ENCODE results near the gene XPR1.
A peak's percentile ranks its signal among the peaks of the same experiment; 100 is the strongest.
"Not testable (repeated sequence)": the region's sequence is repeated elsewhere in the genome, so short reads cannot be mapped to it uniquely, and the experiment has no call there.

The XPR1 gene

DNA sequence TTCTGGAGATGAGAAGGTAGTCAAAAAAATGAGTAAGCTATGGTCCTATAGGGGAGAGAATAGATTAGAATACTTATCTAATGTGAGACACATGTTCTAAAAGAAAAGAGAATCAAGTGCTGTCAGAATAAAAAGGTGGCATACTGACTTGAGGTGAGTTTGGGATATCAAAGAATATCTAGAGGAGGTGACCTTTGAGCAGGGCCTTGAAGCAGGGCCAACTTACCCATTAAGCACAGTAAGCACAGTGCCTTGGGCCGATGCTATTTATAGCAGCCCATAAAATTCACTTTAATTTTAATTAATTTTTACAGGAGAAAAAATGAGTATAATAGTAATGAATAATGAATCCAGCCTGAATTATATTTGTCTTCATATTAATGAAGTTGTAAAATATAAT lies 92.2 kb downstream of the XPR1 start:
- no peak for DNase-seq

DNA sequence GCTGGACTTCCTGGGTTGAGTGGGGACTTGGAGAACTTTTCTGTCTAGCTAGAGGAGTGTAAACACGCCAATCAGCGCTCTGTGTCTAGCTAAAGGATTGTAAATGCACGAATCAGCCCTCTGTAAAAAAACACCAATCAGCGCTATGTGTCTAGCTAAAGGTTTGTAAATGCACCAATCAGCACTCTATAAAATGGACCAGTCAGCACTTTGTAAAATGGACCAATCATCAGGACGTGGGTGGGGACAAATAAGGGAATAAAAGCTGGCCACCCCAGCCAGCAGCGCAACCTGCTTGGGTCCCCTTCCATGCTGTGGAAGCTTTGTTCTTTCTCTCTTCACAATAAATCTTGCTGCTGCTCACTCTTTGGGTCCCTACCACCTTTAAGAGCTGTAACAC lies 94.2 kb downstream of the XPR1 start:
- not testable (repeated sequence) for DNase-seq

DNA sequence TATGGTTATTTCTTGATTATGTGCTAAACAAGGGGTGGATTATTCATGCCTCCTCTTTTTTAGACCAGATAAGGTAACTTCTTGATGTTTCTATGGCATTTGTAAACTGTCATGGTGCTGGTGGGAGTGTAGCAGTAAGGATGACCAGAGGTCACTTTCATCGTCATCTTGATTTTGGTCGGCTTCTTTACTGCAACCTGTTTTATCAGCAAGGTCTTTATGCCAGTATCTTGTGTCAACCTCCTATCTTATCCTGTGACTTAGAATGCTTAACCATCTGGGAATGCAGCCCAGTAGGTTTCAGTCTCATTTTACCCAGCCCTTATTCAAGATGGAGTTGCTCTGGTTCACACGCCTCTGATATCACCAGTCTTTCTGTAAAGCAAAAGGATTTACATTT lies 95.9 kb downstream of the XPR1 start:
- DNase-seq, result not testable (repeated sequence)

DNA sequence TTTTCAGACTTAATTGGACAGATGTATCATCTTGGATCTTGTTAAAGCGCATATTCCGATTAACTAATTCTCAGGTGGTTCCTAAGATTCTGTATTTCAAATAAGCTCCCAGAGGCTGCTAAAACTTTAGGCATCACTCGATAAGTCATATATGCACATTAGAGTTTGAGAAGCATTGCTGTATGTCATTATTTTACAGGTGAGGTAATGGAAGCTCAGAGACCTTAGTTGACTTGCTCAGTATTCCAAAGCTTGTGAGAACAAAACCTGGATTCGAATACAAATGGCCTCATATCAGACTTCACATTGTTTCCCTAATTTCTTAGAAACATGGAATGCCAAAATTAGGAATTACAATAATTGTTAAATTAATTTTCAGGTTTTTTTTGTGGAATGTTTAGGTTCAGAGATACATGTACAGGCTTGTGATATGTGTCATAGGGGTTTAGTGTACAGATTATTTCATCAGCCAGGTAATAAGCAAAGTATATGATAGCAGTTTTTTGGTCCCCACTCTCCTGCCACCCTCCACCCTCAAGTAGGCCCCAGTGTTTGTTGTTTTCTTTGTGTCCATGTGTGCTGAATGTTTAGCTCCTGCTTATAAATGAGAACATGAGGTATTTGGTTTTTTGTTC lies 96.8 kb downstream of the XPR1 start:
- no peak for DNase-seq

DNA sequence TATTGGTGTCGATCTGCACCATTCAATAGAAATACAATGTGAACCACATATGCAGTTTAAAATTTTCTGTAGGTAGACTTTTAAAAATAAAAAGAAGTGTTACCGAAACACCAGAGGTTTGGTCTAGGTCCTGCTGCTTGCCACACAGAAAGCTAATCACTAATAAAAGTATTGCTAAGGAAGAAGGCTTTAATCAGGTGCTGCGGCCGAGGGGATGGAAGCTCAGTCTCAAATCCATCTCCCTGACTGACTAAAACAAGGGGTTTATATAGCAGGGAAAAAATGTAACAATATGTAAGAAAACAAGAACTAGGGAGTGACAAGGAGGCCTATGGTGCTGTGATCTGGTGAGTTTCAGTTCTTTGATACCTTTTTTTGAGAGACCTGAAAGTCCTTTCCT lies 99.3 kb downstream of the XPR1 start:
- no peak for DNase-seq

DNA sequence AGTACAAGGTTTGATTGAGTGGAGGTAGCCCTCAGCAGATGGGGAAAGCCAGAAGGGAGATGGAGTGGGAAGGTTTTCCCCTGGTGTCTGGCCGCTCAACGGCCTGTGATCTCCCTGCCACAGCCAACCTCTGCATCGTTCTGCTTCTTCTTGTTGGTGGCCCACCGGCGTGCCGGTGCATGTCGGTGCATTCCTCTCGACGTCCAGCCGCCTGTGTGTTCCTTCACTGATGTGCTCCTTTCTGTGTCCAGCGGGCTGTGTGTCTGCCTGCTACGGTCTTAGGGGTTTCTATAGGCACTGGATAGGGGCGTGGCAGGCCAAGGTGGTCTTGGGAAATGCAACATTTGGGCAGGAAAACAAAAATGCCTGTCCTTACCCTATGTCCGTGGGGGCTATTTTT lies 101.0 kb downstream of the XPR1 start:
- no peak for DNase-seq

DNA sequence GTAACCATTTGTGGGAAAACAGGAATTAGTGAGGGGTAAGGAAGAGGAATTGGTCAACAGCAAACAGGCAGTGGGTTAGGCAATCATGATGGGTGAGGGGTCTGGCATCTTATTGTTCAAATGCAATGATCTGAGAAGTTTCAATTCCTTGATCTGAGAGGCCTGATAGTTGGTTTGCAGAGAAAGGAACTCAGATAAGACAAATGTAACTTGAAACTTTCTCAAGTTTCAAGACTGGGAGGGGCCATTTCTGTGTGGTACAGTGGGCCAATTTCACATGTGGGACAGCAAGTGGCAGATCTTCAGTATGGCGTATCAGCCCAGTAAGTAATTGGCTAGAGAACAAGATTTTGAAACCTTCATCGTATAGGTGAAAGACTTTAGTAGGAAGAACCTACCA lies 102.5 kb downstream of the XPR1 start:
- no peak for DNase-seq

DNA sequence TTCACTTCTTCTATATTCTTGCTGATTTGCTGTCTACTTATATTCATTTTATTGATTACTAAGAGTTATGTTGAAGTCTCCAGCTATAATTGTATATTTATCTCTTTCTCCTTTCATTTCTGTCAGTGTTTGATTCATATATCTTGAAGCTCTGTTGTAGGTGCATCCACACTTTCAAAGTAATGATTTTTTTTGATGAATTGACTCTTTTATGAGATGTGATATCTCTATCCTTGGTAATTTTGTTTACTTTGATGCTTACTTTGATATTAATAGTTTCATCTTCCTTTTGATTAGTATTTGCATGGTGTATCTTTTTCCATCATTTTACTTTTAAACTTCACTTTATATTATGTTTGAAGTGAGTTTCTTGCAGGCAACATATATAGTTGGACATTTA lies 110.8 kb downstream of the XPR1 start:
- DNase-seq, result no peak

DNA sequence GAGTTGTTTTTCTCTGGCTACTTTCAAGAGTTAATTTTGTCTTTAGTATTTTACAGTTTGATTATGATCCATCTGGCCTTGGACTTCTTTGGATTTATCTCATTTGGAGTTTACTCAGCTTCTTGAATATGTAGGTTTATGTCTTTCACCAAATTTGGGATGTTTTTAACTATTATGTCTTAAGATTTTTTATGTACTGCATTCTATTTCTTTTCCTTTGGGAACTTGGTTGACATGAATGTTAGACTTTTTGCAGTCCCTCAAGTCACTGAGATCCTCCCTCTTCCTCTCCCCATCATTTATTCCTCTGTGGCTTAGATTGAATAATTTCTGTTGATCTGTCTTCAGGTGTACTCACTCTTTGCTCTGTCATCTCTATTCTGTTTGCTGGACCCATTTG lies 112.0 kb downstream of the XPR1 start:
- no peak for DNase-seq

DNA sequence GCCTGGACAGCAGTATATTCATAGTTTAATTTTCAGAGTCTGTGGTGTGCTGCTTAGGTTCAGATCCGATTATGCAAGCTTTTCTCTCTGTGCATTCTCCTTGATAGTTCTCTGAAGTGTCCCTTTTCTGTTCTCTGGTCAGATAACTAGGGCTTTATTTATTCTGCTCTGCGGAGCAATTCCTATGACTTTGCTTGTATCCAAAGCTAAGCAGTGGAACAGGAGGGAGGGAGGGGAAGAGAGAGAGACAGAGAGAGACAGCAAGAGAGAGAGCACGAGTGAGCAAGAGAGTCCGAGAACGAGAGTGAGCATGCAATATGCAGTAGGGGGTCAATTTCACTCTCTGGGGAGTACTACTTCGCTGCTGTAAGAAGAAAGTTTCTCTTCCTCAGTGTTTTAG lies 113.3 kb downstream of the XPR1 start:
- DNase-seq, result no peak

DNA sequence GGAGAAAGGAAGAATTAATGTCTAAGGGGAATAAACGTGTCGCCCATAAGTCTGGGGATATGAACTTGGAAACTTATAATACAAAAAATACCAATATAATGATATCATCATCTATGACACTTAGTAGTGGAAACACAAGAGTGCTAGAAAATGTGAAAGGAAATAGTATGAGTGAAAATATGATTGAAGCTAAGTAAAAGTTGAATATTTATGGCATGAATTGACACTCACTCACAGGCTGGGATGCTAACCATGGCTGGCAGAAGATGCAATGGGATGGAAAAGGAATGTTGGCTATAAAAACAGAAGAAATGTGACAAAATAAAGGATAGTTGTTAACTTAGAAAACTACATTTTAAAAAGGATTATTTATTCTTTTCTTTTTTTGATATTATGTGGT lies 120.1 kb downstream of the XPR1 start:
- no peak for DNase-seq

DNA sequence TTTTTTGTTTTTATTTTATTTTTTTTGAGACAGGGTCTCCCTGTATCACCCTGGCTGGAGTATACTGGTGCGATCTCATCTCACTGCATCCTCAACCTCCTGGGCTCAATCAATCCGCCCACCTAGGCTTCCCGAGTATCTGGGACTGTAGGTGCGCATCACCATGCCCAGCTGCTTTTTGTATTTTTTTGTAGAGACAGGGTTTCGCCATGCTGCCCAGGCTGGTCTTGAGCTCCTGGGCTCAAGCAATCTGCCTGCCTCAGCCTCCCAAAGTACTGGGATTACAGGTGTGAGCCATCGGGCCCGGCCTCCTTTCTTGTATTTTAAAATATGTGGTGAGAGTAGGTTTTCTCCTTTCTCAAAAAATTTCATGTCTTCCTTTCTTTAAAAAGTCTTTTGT lies 122.6 kb downstream of the XPR1 start:
- DNase-seq, result no peak

DNA sequence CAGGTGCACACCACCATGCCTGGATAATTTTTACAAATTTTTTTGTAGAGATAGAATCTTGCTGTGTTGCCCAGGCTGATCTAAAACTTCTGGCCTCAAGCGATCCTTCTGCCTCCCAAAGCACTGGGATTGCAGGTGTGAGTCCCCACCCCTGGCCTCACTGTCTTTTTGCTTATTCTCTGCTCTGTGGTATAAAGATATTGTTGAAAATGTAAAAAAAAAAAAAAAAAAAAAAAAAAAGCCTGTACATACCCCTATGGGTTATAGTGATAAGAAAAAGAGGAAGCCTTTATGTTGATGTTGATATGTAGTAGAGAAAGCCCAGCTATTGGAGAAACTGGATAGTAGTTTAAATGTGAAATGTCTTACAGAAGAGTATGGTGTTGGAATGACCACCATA lies 125.8 kb downstream of the XPR1 start:
- DNase-seq, result no peak

DNA sequence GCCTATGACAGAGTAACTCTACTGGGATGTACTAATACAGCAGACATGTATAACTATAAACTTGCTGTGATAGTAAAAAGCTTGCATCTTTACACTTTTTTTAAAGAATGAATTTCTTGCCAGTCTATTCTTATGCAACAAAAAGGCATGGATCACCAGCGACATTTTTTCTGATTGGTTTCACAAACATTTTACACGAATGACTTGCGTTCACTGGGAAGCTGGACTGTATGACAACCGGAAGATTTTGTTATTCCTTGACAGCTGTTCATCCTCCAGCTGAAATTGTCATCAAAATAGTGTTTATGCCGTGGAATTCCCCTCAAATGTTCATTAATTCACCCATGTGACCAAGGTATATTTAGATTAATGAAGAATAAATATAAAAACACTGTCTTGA lies 131.0 kb downstream of the XPR1 start:
- DNase-seq, result no peak

DNA sequence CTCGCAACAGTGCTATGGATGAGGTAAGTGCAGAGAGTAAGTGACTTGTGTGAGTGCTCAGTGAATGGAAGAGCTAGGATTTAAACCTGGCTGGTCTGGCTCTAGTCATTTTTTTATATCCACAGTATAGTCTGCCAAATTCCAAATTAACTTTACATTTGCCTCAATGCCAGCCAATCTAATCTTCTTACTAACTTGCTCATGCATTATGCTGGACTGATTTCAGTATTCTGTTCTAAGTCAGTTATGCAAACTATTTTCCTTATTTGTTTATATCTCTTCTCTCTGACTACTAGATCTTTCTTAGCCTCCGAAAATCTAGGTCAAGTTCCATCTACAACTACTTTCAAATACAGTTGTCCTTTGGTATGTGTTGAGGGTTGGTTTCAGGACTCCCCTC lies 133.3 kb downstream of the XPR1 start:
- no peak for DNase-seq

DNA sequence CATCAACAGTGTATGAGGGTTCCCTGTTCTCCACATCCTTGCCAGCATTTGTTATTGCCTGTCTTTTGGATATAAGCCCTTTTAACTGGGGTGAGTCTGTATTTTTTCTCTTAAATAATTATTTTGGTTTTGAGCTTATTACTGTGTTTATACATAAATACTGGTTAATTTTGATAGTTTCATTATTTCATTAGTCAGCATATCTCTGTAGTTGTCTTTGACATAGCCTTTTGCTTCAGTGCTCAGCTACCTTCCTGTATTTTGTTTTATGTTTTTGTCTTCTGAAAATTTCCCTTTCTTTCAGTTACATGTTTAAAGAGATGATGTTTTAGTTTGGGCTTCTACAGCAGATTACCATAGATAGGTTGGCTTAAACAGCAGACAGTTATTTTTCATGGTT lies 138.1 kb downstream of the XPR1 start:
- DNase-seq, result no peak

DNA sequence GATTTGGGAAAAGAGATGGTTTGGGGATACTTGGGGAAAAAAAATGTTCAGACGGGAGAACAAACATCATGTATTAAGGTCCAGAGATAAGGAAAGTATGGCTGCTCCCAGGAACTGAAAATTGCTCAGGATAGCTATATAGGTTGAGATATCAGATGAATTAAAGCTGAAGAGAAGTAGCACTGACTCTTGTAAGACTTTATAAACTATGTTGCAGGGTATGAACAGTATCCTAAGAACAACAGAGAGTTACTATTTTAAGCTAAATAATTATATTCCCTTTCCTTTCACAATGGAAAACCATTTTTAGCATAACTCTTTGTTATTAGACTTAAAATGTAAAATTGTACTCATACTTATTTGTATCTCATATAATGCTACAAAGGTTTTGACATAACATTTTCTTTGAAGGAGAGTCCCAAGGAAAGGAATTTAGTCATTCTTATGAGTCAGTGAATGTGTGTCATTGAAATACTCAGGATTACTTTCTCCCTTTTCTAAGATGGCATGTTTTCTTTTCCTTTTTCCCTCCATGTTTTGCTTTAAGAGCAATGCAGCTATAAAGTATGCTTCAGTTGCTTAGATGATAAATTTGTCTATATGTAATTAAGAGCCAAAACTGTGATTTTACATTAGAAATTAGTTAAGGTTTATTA lies 141.5 kb downstream of the XPR1 start:
- DNase-seq, result no peak

DNA sequence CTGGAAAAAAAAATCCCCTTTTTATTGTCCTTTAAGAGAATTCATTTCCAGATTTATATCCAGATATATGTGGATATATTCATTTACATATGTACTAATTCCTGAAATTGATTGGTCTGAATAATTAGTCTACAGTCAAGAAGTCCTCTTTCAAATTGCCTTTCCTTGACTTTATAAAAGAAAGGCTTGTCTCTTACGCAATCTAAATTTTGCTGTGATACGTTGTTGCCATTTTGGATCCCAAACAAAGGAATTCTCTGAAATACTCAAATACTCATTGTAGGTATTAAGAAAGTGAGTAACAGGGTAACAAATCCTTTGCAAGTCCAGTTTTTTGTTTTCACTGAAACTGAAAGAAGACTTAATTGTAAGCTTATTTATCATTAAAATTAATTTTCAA lies 144.0 kb downstream of the XPR1 start:
- no peak for DNase-seq

DNA sequence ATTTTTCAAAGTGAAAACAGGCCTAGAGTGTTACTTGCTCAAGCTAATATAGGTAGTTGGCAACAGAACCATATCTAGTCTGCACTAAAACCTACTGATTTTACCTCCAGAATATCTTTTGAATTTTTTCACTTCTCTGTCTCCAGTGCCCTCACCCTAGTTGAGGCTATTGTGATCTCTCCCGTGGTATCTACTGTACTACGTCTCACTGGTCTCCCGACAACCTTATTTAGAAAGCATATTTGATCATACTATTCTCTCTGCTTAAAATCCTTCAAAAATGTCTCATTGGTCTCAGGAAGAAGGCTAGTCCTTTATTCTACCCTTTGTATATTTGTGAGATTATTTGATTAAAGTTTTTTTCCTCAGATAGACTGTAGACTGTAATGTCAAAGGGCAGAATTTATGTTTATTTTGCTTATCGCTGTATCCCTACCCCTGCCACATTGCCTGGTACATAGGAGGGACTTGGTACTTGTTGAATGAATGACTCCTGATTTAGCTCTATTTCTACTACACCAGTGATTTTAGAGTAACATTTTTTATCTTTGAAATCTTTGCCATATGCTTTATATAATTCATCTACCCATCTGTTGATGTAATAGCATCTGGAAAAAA lies 145.4 kb downstream of the XPR1 start:
- no peak for DNase-seq

DNA sequence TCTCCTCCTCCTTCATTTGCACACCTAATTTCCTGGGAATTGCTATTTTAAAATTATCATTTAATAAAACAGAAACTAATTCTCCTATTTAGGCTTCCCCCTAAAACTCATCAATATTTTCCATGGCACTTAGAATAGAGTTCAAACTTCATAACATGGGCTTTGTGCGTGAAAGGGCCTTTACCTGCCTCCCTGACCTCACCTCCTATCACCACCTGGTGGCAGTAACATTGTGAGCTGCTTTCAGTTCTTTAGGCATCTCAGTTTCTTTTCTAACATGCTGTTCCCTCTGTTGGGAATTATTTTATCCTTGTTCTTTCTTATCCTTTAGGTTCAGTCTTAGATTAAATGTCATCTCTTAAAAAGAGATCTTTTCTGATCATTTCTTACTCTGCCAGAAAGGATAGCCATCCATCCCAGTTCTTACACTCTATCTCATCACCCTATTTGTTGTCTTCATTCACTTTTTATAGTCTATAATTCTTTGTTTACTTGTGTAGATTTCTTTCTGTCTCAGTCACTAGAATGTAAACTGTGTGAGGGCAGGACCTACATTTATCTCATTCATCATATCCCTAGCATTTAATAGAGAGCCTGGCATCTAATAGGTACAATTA lies 147.1 kb downstream of the XPR1 start:
- peak; percentile 19 for DNase-seq

DNA sequence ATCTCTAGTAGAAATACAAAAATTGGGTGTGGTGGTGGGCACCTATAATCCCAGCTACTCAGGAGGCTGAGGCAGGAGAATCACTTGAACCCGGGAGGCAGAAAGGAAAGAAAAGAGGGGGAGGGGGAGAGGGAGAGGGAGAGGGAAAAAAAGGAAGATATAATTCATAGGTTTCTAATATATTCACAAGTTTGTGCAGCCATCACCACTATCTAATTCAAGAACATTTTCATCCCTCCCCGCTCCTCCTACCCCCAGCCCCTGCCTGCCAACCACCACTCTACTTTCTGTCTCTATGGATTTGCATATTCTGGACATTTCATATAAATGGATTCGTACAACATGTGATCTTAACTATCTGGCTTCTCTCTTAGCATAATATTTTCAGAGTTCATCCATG lies 147.8 kb downstream of the XPR1 start:
- DNase-seq, result no peak

DNA sequence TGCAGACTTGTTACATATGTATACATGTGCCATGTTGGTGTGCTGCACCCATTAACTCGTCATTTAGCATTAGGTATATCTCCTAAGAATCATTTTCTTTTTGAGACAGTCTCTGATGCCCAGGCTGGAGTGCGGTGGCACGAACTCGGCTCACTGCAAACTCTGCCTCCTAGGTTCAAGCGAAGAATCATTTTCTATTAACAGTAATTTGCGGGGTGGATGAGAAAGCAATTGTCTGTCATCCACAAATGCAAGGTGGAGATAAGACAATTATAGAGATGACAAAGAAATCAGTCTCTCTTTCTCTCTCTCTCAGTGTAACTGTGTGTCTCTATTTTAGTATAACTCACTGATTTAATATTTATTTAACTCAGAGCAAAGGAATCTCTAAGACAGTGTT lies 149.9 kb downstream of the XPR1 start:
- DNase-seq, result no peak

DNA sequence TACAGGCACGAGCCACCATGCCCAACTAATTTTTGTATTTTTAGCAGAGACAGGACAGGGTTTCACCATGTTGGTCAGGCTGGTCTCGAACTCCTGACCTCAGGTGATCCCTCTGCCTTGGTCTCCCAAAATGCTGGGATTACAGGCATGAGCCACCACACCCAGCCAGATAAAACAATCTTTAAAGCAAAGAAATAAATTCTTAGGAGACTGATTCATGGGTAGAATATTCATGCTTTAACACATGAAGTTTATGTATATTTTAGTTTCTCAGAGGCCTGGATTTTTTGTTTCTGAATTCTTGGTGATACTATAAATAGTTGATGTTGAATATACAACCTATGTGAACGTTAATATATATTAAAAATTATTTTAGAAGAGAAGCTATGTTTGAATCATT lies 153.5 kb downstream of the XPR1 start:
- DNase-seq, result no peak

DNA sequence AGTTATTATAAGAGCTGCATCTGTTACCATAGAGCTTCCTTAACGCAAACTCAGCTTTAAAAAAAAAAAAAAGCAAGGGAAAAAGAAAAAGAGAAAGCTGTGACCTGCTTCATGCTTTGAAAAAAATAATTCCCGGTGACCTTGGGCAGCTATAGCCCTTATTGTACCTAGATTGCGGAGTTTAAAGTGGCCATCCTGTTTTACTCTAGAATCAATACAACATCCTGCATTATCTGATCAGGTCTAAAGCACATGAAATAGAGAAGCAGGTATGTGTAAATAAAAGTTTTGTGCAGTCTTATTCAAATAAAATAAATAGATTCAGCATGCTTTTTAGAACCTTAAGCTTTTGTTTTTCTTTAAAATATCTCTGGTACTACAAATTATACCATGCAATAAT lies 154.1 kb downstream of the XPR1 start:
- DNase-seq, result no peak
